Sigmoid colon (tissue), 7 donors: ENCODE data around the gene TMPRSS11D. TPM values are rescaled to one million over a fixed set of nuclear protein-coding genes. Genes with fewer than 3 reads are reported as not detected.

ENCODE experiments used
- DNase-seq: peaks from one replicate; pipeline ENCODE4 v3.0.0-alpha.2; 2019
- H3K27ac ChIP-seq, 4 donors: fragments of 200-600 bp; sonication (generic); one replicate each; pipeline ENCODE4 v1.5.1; 2016 to 2019; ENCODE audit warnings: mild to moderate bottlenecking in 1 of 4
- H3K27me3 ChIP-seq, 3 donors: fragments of 200-600 bp; sonication (generic); one replicate each; pipeline ENCODE4 v1.5.1; 2019; ENCODE audit warnings: mild to moderate bottlenecking in 1 of 3
- H3K36me3 ChIP-seq, 4 donors: fragments of 200-600 bp; sonication (generic); one replicate each; pipeline ENCODE4 v1.5.1; 2016 to 2019
- H3K4me1 ChIP-seq, 4 donors: fragments of 200-600 bp; sonication (generic); one replicate each; pipeline ENCODE4 v1.5.1; 2017 to 2019
- H3K4me3 ChIP-seq, 4 donors: fragments of 200-600 bp; sonication (generic); one replicate each; pipeline ENCODE4 v1.5.1; 2017 to 2019; ENCODE audit warnings: mild to moderate bottlenecking in 2 of 4, moderate library complexity in 1 of 4
- H3K9me3 ChIP-seq, 4 donors: fragments of 200-600 bp in 3 of 4; sonication (generic) in 3 of 4; one replicate each; pipeline versions ENCODE4 v1.5.1 to v1.6.1; 2013 to 2019
- CTCF ChIP-seq, 4 experiments: fragments of 450-650 bp in 3 of 4; fragments of 200-600 bp in 1 of 4; IDR thresholded peaks; one replicate each; pipeline ENCODE4 v1.5.1; 2016 to 2019; ENCODE audit warnings: antibody characterized with exemption in 4 of 4, mild to moderate bottlenecking in 3 of 4, moderate library complexity in 2 of 4
- EP300 ChIP-seq, 4 donors: sonication (generic); formaldehyde crosslinking; IDR thresholded peaks; one replicate each; pipeline ENCODE4 v1.6.1; 2017; ENCODE audit warnings: antibody characterized with exemption in 4 of 4
- POLR2A ChIP-seq, 2 donors: fragments of 450-650 bp; IDR thresholded peaks; one replicate each; pipeline ENCODE4 v1.6.1; 2016; ENCODE audit warnings: antibody characterized with exemption in 2 of 2, mild to moderate bottlenecking in 2 of 2, moderate library complexity in 2 of 2
- POLR2AphosphoS5 ChIP-seq, 4 donors: sonication (generic); formaldehyde crosslinking; IDR thresholded peaks; one replicate each; pipeline ENCODE4 v1.6.1; 2017; ENCODE audit warnings: antibody characterized with exemption in 4 of 4
- WGBS, 2 donors: extraction: QIAGEN DNeasy Blood & Tissue Kit; methylation state at CpG; one replicate each; pipeline ENCODE4 v1.1.7; 2013; 5-methylcytosine and 5-hydroxymethylcytosine counted together
- intact Hi-C: fragments of 100-400 bp; cut with DNase I; formaldehyde crosslinking; loops from one replicate; pipeline ENCODE4 v1.15.1; 2023
- polyA plus RNA-seq, 3 donors: library from polyadenylated mRNA; stranded (reverse); fragments of 200-250 nt; gene quantifications; one replicate each; pipeline ENCODE4 v1.2.3, GENCODE V29; 2013
- total RNA-seq, 4 donors: library from RNA; depleted of rRNA; stranded (reverse); fragments of >200 nt; gene quantifications; one replicate each; pipeline ENCODE4 v1.1.0, GENCODE V29; 2016
- donor health status: healthy with polysubstance abuse.
- donor health status: Bipolar disorder and iron deficiency.
- donor health status: healthy.

Gene TMPRSS11D
- total and polyA plus RNA-seq, 7 donors, result 0.07 TPM; not detected in 6

- H3K27me3 ChIP-seq, result no peaks in the 10 kb centered on the region
- intact Hi-C loops, result no loop called here
- no peak for DNase-seq
- H3K9me3 ChIP-seq, result no peaks in the 10 kb centered on the region
- no peak overlapping the region for H3K27ac ChIP-seq
- H3K4me3 ChIP-seq, result no peak overlapping the region
- WGBS, 2 donors, result 92 to 96% methylated on average over 26 of the region's 26 CpGs
- no peaks in the 10 kb centered on the region for H3K4me1 ChIP-seq
- no peaks in the 10 kb centered on the region for H3K36me3 ChIP-seq
- TF ChIP-seq EP300 (IDR thresholded peaks at IDR 0.05) (no peak), POLR2AphosphoS5 (IDR thresholded peaks at IDR 0.05) (no peak), POLR2A (IDR thresholded peaks at IDR 0.05) (no peak), CTCF (IDR thresholded peaks at IDR 0.05) (no peak)
These were observed 12.7 kb upstream of the TMPRSS11D start for GRCh38 chr4:67896421-67897065.

GRCh38 chr4:67894659-67895058 is 10.9 kb upstream of the TMPRSS11D start:
- DNase-seq, result no peak
- intact Hi-C loops, result no loop called here
- Histone ChIP-seq H3K27ac (no peak overlapping the region), H3K27me3 (no peaks in the 10 kb centered on the region), H3K9me3 (no peaks in the 10 kb centered on the region), H3K4me1 (no peaks in the 10 kb centered on the region), H3K4me3 (no peak overlapping the region), H3K36me3 (no peaks in the 10 kb centered on the region)
- TF ChIP-seq CTCF (IDR thresholded peaks at IDR 0.05) (no peak), EP300 (IDR thresholded peaks at IDR 0.05) (no peak), POLR2AphosphoS5 (IDR thresholded peaks at IDR 0.05) (no peak), POLR2A (IDR thresholded peaks at IDR 0.05) (no peak)
- 64 to 80% methylated on average over 1 of the region's 1 CpG for WGBS, 2 donors

- Histone ChIP-seq H3K9me3 (no peaks in the 10 kb centered on the region), H3K27me3 (no peaks in the 10 kb centered on the region), H3K27ac (no peak overlapping the region), H3K4me3 (no peak overlapping the region), H3K36me3 (no peaks in the 10 kb centered on the region), H3K4me1 (no peaks in the 10 kb centered on the region)
- DNase-seq, result no peak
- intact Hi-C loops, result no loop called here
- 61 to 78% methylated on average over 3 of the region's 3 CpGs for WGBS, 2 donors
- TF ChIP-seq POLR2AphosphoS5 (IDR thresholded peaks at IDR 0.05), result no peak
- TF ChIP-seq CTCF (IDR thresholded peaks at IDR 0.05), result no peak
- no peak for TF ChIP-seq EP300 (IDR thresholded peaks at IDR 0.05)
- no peak for TF ChIP-seq POLR2A (IDR thresholded peaks at IDR 0.05)
These were observed 9.1 kb upstream of the TMPRSS11D start for GRCh38 chr4:67892905-67893304.

GRCh38 chr4:67892253-67892652 is 8.5 kb upstream of the TMPRSS11D start:
- 62 to 85% methylated on average over 2 of the region's 2 CpGs for WGBS, 2 donors
- DNase-seq, result no peak
- Histone ChIP-seq H3K4me1 (no peaks in the 10 kb centered on the region), H3K9me3 (no peaks in the 10 kb centered on the region), H3K36me3 (no peaks in the 10 kb centered on the region), H3K4me3 (no peak overlapping the region), H3K27ac (no peak overlapping the region), H3K27me3 (no peaks in the 10 kb centered on the region)
- intact Hi-C loops, result no loop called here
- TF ChIP-seq CTCF (IDR thresholded peaks at IDR 0.05), result no peak
- TF ChIP-seq POLR2A (IDR thresholded peaks at IDR 0.05), result no peak
- no peak for TF ChIP-seq EP300 (IDR thresholded peaks at IDR 0.05)
- no peak for TF ChIP-seq POLR2AphosphoS5 (IDR thresholded peaks at IDR 0.05)

- Histone ChIP-seq H3K4me1 (no peaks in the 10 kb centered on the region), H3K27me3 (no peaks in the 10 kb centered on the region), H3K27ac (no peak overlapping the region), H3K36me3 (no peaks in the 10 kb centered on the region), H3K4me3 (no peak overlapping the region), H3K9me3 (no peaks in the 10 kb centered on the region)
- DNase-seq, result no peak
- intact Hi-C loops, result no loop called here
- no peak for TF ChIP-seq CTCF (IDR thresholded peaks at IDR 0.05)
- no peak for TF ChIP-seq POLR2AphosphoS5 (IDR thresholded peaks at IDR 0.05)
- TF ChIP-seq EP300 (IDR thresholded peaks at IDR 0.05), result no peak
These were observed 7.8 kb upstream of the TMPRSS11D start for GRCh38 chr4:67891645-67892044.
